GM10266 (cell line): ENCODE data around the gene CCNYL1.
"Not testable (repeated sequence)": the region's sequence is repeated elsewhere in the genome, so short reads cannot be mapped to it uniquely, and the experiment has no call there.

Source experiments
- DNase-seq: peaks from one replicate; pipeline ENCODE4 v3.0.0; 2012; ENCODE audit errors: extremely low spot score
- CTCF ChIP-seq: IDR thresholded peaks from 2 replicates; pipeline ENCODE4 v1.5.1; 2012; ENCODE audit warnings: mild to moderate bottlenecking, low read depth; ENCODE audit not compliant: control insufficient read depth, insufficient read depth; ENCODE audit errors: missing control alignments

The CCNYL1 gene

GRCh38 chr2:207727261-207727660, 15.8 kb downstream of the CCNYL1 start:
- no peak for DNase-seq
- no peak for TF ChIP-seq CTCF

- no peak for DNase-seq
- TF ChIP-seq CTCF, result no peak
Measured at GRCh38 chr2:207729465-207729998, 18.1 kb downstream of the CCNYL1 start.

GRCh38 chr2:207731138-207731537, 19.7 kb downstream of the CCNYL1 start:
- TF ChIP-seq CTCF, result no peak
- no peak for DNase-seq

DNA sequence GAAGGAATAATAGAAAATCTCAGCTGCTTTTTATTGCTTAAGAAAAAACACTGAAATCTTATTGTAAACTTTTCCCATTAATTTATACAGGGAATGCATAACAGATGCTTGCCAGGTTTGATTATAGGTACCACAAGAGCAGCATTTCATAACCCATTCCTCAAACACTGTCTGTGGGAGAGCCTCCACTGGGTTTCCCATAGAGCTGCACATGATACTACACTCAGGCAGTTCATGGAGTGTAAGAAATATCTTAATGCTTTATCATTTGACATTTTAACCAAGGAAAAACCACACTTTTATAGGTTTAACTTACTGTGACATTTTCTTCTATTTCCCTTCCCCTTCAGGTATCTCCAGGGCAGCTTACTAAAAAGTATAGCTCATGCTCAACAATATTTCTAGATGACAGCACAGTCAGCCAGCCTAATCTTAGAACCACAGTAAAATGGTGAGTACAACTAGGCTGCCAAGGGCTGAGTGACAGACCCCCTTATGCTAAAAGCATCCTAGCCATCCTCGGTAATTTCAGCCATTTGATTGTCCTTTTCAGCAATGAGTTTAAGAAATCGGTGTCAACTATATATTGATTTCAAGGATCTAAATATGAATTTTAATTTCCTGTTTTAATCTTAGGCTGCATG, 22.3 kb downstream of the CCNYL1 start:
- DNase-seq, result no peak
- no peak for TF ChIP-seq CTCF

GRCh38 chr2:207734264-207734635, 22.8 kb downstream of the CCNYL1 start:
- no peak for DNase-seq
- TF ChIP-seq CTCF, result no peak

GRCh38 chr2:207734636-207735512, 23.4 kb downstream of the CCNYL1 start:
- no peak for DNase-seq
- TF ChIP-seq CTCF, result no peak

GRCh38 chr2:207735513-207735859, 24.0 kb downstream of the CCNYL1 start:
- DNase-seq, result not testable (repeated sequence)

DNA sequence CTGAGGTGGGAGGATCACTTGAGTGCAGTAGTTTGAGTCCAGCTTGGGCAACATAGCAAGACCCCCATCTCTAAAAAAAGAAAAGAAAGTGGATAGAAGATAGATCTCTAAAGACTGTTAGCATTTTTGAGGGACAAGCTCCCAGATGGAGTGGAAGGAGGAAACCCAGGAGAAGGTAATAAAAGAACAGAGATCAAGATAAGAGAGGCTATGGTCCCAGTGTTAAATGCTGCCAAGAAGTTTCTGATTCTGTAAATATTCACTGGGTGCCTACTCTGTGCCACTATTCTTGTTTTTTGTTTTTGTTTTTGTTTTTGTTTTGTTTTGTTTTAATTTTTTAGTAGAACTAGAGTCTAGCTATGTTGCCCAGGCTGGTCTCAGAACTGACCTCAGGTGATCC, 32.1 kb downstream of the CCNYL1 start:
- no peak for DNase-seq
- TF ChIP-seq CTCF, result no peak
